ENCODE data around the gene MEAF6.

GRCh38 chr1:37515185-37516034 is 844 bp upstream of the MEAF6 start:
- TF ChIP-seq TAF1 (IDR thresholded peaks at IDR 0.05; ENCODE audit: low read depth) (no peak), NFIC (IDR thresholded peaks at IDR 0.05) (no peak), RAD21 (IDR thresholded peaks at IDR 0.05; ENCODE audit: low read depth) (no peak), EP300 (IDR thresholded peaks at IDR 0.05; ENCODE audit: borderline replicate concordance) (no peak), YY1 (IDR thresholded peaks at IDR 0.05; ENCODE audit: low read depth) (no peak), CEBPB (IDR thresholded peaks at IDR 0.05) (no peak), TCF12 (IDR thresholded peaks at IDR 0.05; ENCODE audit: low read depth) (no peak), EGR1 (IDR thresholded peaks at IDR 0.05) (no peak)
- TF ChIP-seq, protein P1, sequence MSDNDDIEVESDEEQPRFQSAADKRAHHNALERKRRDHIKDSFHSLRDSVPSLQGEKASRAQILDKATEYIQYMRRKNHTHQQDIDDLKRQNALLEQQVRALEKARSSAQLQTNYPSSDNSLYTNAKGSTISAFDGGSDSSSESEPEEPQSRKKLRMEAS (IDR thresholded peaks at IDR 0.05) = no peak
- TF ChIP-seq, protein P2, sequence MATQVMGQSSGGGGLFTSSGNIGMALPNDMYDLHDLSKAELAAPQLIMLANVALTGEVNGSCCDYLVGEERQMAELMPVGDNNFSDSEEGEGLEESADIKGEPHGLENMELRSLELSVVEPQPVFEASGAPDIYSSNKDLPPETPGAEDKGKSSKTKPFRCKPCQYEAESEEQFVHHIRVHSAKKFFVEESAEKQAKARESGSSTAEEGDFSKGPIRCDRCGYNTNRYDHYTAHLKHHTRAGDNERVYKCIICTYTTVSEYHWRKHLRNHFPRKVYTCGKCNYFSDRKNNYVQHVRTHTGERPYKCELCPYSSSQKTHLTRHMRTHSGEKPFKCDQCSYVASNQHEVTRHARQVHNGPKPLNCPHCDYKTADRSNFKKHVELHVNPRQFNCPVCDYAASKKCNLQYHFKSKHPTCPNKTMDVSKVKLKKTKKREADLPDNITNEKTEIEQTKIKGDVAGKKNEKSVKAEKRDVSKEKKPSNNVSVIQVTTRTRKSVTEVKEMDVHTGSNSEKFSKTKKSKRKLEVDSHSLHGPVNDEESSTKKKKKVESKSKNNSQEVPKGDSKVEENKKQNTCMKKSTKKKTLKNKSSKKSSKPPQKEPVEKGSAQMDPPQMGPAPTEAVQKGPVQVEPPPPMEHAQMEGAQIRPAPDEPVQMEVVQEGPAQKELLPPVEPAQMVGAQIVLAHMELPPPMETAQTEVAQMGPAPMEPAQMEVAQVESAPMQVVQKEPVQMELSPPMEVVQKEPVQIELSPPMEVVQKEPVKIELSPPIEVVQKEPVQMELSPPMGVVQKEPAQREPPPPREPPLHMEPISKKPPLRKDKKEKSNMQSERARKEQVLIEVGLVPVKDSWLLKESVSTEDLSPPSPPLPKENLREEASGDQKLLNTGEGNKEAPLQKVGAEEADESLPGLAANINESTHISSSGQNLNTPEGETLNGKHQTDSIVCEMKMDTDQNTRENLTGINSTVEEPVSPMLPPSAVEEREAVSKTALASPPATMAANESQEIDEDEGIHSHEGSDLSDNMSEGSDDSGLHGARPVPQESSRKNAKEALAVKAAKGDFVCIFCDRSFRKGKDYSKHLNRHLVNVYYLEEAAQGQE (IDR thresholded peaks at IDR 0.05; ENCODE audit: low read depth) = no peak
